Measurements from ENCODE around the gene ORMDL3.
A peak's percentile ranks its signal among the peaks of the same experiment; 100 is the strongest.
"Not testable (repeated sequence)": the region's sequence is repeated elsewhere in the genome, so short reads cannot be mapped to it uniquely, and the experiment has no call there.

The ORMDL3 gene

GRCh38 chr17:39924691-39925055 lies 2.7 kb downstream of the ORMDL3 start:
- DNase-seq (ENCODE audit: low read depth), result no peak

- DNase-seq (ENCODE audit: low read depth), result peak; percentile 81
Observed at GRCh38 chr17:39923836-39924690, 3.3 kb downstream of the ORMDL3 start.

DNA sequence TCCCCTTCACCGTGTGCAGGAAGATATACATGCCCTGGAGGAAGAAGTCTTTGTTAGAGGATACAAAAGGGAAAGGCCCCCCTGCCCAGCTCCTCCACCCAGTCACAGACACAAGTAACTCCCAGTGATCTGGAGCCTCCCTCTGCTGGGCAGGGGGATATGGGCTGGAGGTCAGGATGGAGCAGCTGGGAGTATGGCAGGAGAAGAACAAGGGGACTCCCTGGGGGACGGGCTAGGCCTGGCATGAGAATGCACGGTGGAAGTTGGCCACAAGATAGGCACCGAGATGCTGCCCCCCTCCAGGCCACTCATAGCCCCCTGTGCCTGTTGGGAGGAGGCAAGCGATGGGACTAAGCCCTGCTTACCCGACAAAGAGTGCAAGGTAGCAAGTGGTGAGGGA lies 4.2 kb downstream of the ORMDL3 start:
- no peak for DNase-seq (ENCODE audit: low read depth)

DNA sequence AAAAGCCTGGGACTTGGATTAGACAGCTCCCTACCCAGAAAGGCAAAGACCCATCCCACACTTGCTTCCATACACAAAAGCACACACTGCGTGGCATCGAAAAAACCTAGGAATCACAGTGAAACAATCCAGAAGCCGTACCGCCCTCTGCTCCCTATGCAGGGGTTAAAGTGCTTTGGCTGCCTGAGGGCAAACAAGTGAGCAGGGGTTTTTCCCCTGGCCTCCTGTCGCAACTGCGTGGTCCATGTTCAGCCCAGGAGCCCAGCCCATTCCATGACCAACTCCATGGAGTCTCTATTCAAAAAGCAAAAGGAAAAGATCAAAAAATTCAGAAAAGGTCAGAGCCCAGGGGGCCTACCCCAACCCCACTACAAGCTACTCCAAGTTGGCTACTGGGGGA lies 5.4 kb downstream of the ORMDL3 start:
- no peak for DNase-seq (ENCODE audit: low read depth)

GRCh38 chr17:39921323-39921722 lies 6.1 kb downstream of the ORMDL3 start:
- DNase-seq (ENCODE audit: low read depth), result no peak

DNA sequence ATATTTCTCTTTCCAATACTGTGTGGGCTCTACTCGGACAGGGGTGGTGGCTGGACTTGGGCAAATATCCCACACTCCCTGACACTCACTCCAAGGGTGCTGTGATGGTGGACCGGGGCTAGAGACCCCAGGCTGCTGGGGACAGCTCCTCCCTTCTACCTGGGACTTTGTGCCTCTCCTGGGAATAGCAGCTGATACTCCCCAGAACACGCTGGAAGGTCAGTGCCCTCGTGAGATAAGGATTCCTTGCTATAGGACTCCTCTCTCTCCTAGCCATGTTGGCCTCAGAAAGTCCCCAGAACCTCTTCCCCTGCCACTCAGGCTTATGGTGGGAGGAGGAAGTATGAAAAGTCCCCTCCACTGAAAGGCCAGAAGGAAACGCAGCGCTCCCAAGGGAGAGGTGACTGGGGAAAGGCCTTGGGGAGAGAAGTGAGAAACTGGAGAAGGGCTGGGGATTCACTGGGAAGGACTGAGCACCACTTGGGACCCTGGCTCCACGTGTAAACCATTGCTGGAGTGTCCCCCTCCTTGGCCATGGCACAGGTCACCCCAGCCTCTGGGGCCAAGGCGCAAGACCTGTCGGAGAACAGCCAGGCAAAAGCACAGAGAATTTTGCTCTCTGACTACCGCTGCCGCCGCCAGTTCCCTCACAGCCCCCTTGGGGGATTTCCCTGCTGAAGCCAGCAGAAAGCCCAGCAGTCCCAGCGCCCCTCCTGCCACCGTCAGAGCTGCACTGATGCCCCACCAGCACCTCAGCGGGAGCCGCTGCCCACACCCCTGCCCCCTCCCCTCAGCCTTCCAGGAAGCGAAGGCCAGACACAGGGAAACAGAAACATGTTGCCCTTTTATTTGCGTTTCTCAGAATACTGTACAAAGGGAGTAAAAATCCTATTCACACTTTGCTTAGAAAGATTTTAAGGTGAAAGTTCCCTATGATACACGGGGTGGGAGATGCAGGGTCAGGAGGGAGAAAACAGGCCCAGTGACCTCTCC lies 6.9 kb downstream of the ORMDL3 start:
- no peak for DNase-seq (ENCODE audit: low read depth)

DNA sequence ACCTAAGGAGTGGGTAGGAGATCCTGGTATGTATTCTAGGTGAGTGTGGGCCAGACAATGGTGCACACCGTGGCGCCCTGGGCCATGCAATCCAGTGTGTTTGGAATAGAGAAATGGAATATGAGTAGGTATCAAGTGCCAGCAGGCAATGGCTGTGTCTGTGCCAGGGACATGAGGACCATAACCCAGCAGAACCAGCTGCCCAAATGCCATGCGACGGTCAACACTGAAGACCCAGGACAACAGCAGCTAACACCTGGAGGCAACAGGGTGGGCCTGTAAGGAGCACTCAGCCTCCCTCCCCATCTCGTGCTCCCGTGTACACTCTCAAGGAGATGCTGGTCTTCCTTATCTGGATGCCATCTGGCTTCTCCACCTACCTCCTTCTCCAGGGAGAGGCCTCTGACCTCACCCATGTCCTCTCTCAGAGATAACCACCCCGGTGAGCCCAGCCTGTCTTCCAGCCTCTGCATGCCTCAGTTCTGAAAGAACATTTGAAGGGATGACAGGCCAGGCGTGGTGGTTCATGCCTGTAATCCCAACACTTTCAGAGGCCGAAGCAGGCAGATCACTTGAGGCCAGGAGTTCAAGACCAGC lies 8.2 kb downstream of the ORMDL3 start:
- no peak for DNase-seq (ENCODE audit: low read depth)

DNA sequence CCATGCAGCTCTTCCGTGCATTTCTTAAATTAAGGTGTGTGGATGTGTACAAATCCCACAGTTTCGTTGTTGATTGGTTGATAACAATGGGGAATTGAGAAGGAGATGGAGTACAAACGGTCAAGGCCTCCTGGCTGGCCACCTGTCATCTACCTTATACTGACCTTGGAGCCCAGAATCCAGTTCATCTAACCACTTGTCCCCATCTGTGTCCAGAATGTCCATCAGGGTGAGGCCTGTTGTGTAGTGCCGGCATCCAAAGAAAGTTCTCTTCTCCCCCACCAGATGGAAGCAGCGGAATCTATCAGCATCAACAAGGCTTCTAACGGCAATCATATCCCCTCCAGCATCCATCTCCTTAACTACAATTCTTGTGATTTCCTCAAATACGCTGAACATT lies 10.5 kb downstream of the ORMDL3 start:
- DNase-seq (ENCODE audit: low read depth), result peak; percentile 50

DNA sequence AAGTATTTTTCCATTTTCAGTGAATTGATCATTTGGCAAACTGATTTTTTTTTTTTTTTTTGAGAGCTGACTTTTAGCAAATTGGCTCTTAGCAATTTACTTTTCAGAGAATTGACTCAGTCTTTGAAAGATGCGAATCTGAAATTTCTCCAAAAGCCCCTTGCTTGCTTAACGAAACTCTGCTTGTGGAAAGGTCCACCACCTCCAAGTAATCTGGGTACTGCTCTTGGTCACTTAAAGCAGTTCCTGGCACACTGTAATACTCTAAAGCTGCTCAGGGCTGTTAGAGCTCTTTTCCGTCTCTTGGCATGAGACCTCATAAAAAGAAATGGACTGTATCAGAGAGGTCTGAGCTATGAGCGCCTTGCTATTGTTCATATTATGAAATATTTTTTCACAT lies 11.8 kb downstream of the ORMDL3 start:
- no peak for DNase-seq (ENCODE audit: low read depth)

- DNase-seq (ENCODE audit: low read depth), result no peak
Observed at GRCh38 chr17:39913989-39914388, 13.4 kb downstream of the ORMDL3 start.

DNA sequence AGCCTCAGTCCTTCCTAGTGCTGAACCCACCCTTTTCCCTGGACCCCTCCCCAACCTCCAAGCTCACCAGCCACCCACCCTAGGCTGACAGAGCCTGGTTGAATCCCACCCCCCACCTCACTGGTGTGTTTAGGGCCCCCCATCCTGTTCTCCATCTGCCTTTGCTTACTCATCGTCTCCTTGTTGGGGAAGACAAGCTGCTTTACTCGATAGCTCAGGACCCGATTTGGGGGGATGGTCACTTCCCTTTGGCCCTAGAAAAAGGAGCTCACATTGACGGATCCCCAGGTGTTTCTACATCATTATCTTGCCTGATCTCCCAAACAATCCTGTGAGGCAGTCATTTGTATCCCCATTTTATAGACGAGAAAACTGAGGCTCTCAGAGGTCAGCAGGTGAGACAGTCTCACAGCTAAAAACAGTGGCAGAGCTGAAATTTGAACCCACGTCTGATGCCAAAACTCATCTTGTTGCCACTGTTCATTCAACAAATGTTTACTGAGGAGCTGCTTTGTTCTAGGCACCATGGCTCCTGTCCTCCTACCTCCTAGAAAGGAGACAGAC lies 18.5 kb downstream of the ORMDL3 start:
- DNase-seq (ENCODE audit: low read depth), result no peak

GRCh38 chr17:39904990-39905288 lies 22.5 kb downstream of the ORMDL3 start:
- no peak for DNase-seq (ENCODE audit: low read depth)

- DNase-seq (ENCODE audit: low read depth), result no peak
Observed at GRCh38 chr17:39903158-39903884, 24.1 kb downstream of the ORMDL3 start.

DNA sequence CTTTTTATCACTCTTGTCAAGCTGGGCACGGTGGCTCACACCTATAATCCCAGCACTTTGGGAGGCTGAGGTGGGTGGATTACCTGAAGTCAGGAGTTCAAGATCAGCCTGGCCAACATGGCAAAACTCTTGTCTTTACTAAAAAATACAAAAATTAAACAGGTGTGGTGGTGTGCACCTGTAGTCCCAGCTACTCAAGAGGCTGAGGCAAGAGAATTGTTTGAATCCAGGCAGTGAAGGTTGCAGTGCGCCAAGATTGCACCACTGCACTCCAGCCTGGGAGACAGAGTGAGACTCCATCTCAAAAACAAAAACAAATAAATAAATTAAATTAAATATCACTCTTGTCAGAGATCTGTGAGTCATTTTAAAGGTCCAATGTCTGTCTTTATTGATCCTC lies 25.4 kb downstream of the ORMDL3 start:
- DNase-seq (ENCODE audit: low read depth), result not testable (repeated sequence)

DNA sequence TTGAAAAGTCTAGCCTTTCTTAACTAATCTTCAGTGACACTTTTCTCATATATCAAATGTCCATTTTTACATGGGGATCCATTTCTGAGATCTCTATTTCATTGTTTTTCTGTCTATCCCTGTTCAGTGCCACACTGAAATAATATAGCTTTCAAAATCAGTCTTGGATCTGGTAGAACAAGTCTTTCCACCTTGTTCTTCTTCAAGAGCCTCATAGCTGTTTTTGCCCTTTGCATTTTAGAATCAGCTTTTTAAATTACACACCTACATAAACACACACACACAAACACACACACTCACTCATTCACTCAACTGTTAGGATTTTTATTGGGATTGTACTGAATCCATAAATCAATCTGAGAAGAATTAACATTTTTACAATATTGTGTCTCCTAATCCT lies 28.2 kb downstream of the ORMDL3 start:
- no peak for DNase-seq (ENCODE audit: low read depth)

GRCh38 chr17:39898088-39898487 lies 29.3 kb downstream of the ORMDL3 start:
- DNase-seq (ENCODE audit: low read depth), result no peak

GRCh38 chr17:39894681-39895376 lies 32.6 kb downstream of the ORMDL3 start:
- no peak for DNase-seq (ENCODE audit: low read depth)

GRCh38 chr17:39889200-39889599 lies 38.2 kb downstream of the ORMDL3 start:
- DNase-seq (ENCODE audit: low read depth), result no peak

GRCh38 chr17:39887078-39887477 lies 40.3 kb downstream of the ORMDL3 start:
- no peak for DNase-seq (ENCODE audit: low read depth)

DNA sequence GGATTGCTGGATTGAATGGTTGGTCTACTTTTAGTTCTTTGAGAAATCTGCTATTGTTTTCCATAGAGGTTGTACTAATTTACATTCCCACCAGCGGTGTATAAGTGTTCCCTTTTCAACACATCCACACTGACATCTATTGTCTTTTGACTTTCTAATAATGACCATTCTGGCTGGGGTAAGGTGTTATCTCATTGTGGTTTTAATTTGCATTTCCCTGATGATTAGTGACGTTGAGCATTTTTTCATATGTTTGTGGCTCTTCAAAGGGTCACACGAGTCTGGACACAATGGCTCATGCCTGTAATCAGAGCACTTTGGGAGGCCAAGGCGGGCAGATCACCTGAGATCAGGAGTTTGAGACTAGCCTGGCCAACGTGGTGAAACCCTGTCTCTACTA lies 41.3 kb downstream of the ORMDL3 start:
- not testable (repeated sequence) for DNase-seq (ENCODE audit: low read depth)

DNA sequence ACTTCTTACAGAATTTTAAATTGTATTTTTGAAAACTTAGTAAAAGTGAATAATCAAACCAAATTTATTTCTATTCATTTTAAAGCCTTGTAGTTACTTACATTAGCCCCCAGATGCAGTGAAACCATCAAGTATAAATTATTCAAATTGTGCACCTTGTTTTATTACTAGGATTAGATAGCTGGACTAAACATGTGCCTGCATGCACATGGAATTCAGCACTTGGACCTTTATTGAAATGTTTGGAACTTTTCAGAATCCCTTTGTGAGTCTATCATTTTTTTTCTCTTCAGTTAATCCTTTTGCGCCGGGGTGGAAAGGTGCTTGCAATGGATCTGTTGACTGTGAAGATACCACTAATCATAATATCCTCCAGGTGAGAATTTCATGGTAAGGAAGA lies 54.6 kb downstream of the ORMDL3 start:
- peak; percentile 69 for DNase-seq (ENCODE audit: low read depth)

Data from ELR (cell line).